ENCODE measurements around the gene GNG3. TPM values are rescaled to one million over a fixed set of nuclear protein-coding genes. Genes with fewer than 3 reads are reported as not detected.
"Not testable (repeated sequence)": the region's sequence is repeated elsewhere in the genome, so short reads cannot be mapped to it uniquely, and the experiment has no call there.

The GNG3 gene
- total RNA-seq, 2 donors from 2014 or later: not detected

DNA sequence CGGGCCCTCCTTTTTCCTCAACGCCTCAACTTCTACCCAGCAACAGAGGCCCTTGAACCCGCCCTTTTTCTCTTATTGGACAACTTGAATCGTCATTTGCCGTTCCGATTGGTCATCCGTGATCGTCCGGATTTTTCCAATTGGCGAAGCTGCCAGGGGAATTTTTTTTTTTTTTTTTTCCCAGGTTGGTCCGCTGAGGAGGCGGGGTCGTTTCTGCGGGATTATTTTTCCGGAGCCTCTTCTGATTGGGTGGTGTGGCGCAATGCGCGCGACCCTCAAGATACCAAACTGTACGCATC is 20.3 kb downstream of the GNG3 start:
- Histone ChIP-seq H3K4me1 (replicated peaks) (peaks cover 9% of the 10 kb centered on the region), H3K36me3 (no peaks in the 10 kb centered on the region), H3K9me3 (no peaks in the 10 kb centered on the region), H3K4me3 (peak overlapping the region; percentile 79 to 90), H3K27me3 (replicated peaks; ENCODE audit: insufficient read depth) (no peaks in the 10 kb centered on the region), H3K27ac (peak overlapping the region; percentile 89 to 97)
- peak; percentile 88 for DNase-seq (ENCODE audit: low spot score)
- under 1% methylated on average over 20 of the region's 20 CpGs for WGBS
- intact Hi-C loops (cut with DNase I): loop anchor here (5.0 kb wide), 1 partner anchor 34 kb away; the partner anchor contains the start of gene POLR2G
- TF ChIP-seq POLR2AphosphoS5 (IDR thresholded peaks at IDR 0.05) (no peak), POLR2A (IDR thresholded peaks at IDR 0.05) (no peak), CTCF (IDR thresholded peaks at IDR 0.05) (no peak)

DNA sequence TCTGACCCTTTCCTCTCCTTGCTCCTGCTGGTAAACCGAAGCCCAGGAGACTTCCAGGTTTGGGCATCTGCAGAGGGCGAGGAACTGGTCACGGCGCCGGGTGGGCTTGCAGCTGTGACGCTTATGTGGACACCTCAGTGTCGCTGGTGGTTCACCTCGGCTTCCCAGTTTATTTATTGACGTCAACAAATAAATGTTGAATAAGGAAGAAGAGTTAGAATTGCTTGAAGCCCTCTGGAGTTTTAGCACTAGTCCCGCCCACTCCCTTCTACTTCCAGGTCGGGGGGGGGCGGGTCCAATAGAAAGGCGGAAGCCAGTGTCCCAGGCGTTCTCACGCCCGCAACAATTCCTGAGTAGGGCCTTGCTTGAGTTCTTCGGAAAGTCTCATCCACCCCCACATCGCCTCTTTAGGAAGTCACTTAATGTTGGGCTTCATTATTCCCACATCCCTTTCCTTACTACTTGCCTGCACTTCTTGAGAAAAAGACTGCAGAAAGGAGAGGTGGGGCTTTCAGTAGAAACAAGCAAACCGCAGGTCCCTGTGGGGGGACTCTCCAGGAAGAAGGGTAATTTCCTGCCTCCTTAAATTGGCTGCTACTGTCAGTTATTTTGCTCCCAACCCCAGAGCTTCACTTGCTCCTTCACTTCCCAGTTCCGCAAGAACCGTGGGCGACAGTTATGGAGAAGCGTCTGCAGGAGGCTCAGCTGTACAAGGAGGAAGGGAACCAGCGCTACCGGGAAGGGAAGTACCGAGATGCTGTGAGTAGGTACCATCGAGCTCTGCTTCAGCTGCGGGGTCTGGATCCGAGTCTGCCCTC is 20.9 kb downstream of the GNG3 start, which contains the start of gene TTC9C:
Gene TTC9C (plus strand): TSS at position 316 of the 818 bp plus-strand sequence. CDS start 363 bp downstream, at position 679.
- intact Hi-C loops (cut with DNase I): loop anchor here (5.0 kb wide), 1 partner anchor 34 kb away; the partner anchor contains the start of gene POLR2G
- DNase-seq (ENCODE audit: low spot score): peak; percentile 89
- under 1% methylated on average over 29 of the region's 29 CpGs for WGBS
- Histone ChIP-seq H3K36me3 (no peaks in the 10 kb centered on the region), H3K27me3 (replicated peaks; ENCODE audit: insufficient read depth) (no peaks in the 10 kb centered on the region), H3K27ac (peak within 1 kb of the TSS; percentile 89 to 97), H3K4me1 (replicated peaks) (peaks cover 9% of the 10 kb centered on the region), H3K9me3 (no peaks in the 10 kb centered on the region), H3K4me3 (peak within 1 kb of the TSS; percentile 79 to 90)
- no peak for TF ChIP-seq CTCF (IDR thresholded peaks at IDR 0.05)
- peak; percentile 66 for TF ChIP-seq POLR2A (IDR thresholded peaks at IDR 0.05)
- TF ChIP-seq POLR2AphosphoS5 (IDR thresholded peaks at IDR 0.05): peak; percentile 87

DNA sequence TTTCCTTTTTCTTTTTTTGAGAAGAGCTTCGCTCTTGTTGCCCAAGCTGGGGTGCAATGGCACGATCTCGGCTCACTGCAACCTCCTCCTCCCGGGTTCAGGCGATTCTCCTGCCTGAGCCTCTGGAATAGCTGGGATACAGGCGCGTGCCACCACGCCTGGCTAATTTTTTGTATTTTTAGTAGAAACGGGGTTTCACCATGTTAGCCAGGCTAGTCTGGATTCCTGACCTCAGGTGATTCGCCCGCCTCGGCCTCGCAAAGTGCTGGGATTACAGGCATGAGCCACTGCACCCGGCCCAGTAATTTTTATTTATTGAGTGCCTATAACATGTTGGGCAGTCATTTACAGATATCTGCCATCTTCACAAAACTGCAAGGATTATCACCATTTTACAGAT is 22.6 kb downstream of the GNG3 start:
- H3K4me1 ChIP-seq (replicated peaks); intact Hi-C loops (cut with DNase I); H3K9me3 ChIP-seq; H3K36me3 ChIP-seq; DNase-seq (ENCODE audit: low spot score); H3K27ac ChIP-seq; H3K27me3 ChIP-seq (replicated peaks; ENCODE audit: insufficient read depth): not testable (repeated sequence)
- 71% methylated on average over 14 of the region's 14 CpGs for WGBS
- H3K4me3 ChIP-seq: peak overlapping the region; percentile 5 to 79

GRCh38 chr11:62732830-62733229 is 25.4 kb downstream of the GNG3 start:
- 68% methylated on average over 2 of the region's 2 CpGs for WGBS
- H3K36me3 ChIP-seq: no peaks in the 10 kb centered on the region
- H3K27me3 ChIP-seq (replicated peaks; ENCODE audit: insufficient read depth): no peaks in the 10 kb centered on the region
- H3K4me1 ChIP-seq (replicated peaks): peaks cover 9% of the 10 kb centered on the region
- intact Hi-C loops (cut with DNase I): no loop called here
- no peak overlapping the region for H3K4me3 ChIP-seq
- TF ChIP-seq POLR2AphosphoS5 (IDR thresholded peaks at IDR 0.05) (no peak), CTCF (IDR thresholded peaks at IDR 0.05) (no peak), POLR2A (IDR thresholded peaks at IDR 0.05) (no peak)
- no peaks in the 10 kb centered on the region for H3K9me3 ChIP-seq
- DNase-seq (ENCODE audit: low spot score): no peak
- no peak overlapping the region for H3K27ac ChIP-seq

- Histone ChIP-seq H3K36me3 (peaks cover 0 to 3% of the 10 kb centered on the region in 2 donors), H3K4me3 (no peak overlapping the region), H3K27ac (no peak overlapping the region), H3K4me1 (replicated peaks) (no peaks in the 10 kb centered on the region), H3K27me3 (replicated peaks; ENCODE audit: insufficient read depth) (no peaks in the 10 kb centered on the region), H3K9me3 (no peaks in the 10 kb centered on the region)
- intact Hi-C loops (cut with DNase I): no loop called here
- TF ChIP-seq CTCF (IDR thresholded peaks at IDR 0.05): no peak
- TF ChIP-seq POLR2AphosphoS5 (IDR thresholded peaks at IDR 0.05): no peak
- no peak for TF ChIP-seq POLR2A (IDR thresholded peaks at IDR 0.05)
- DNase-seq (ENCODE audit: low spot score): no peak
These were observed 29.7 kb downstream of the GNG3 start for GRCh38 chr11:62737196-62737595.

Data from prostate gland (tissue), 2 donors.